Measurements from ENCODE around the gene MPHOSPH6.

GRCh38 chr16:82105107-82105506, 64.9 kb downstream of the MPHOSPH6 start:
- no peak for TF ChIP-seq MXI1 (IDR thresholded peaks at IDR 0.05; ENCODE audit: low read depth, low read length)
- TF ChIP-seq SMC3 (IDR thresholded peaks at IDR 0.05; ENCODE audit: low read depth, low read length) = no peak
- no peak for TF ChIP-seq CTCF (IDR thresholded peaks at IDR 0.05)
- TF ChIP-seq USF1 (IDR thresholded peaks at IDR 0.05; ENCODE audit: borderline replicate concordance, low read depth) = no peak
- TF ChIP-seq USF2 (IDR thresholded peaks at IDR 0.05; ENCODE audit: borderline replicate concordance, low read depth, low read length) = no peak
- TF ChIP-seq IRF3 (IDR thresholded peaks at IDR 0.05; ENCODE audit: low read depth, low read length) = no peak
- no peak for TF ChIP-seq RXRA (IDR thresholded peaks at IDR 0.05; ENCODE audit: borderline replicate concordance, low read depth)
- TF ChIP-seq TAF1 (IDR thresholded peaks at IDR 0.05; ENCODE audit: borderline replicate concordance, low read depth, low read length) = no peak
- no peak for TF ChIP-seq RAD21 (IDR thresholded peaks at IDR 0.05; ENCODE audit: low read length)
- TF ChIP-seq POLR2AphosphoS5 (IDR thresholded peaks at IDR 0.05; ENCODE audit: low read depth, low read length) = no peak
- no peak for TF ChIP-seq TCF12 (IDR thresholded peaks at IDR 0.05)
- TF ChIP-seq SIN3A (IDR thresholded peaks at IDR 0.05; ENCODE audit: borderline replicate concordance, low read depth, low read length) = no peak

All from SK-N-SH (cell line).